Mesenchymal stem cell (in vitro differentiated cells and primary cell): Measurements from ENCODE around the gene NEDD8.
A peak's percentile ranks its signal among the peaks of the same experiment; 100 is the strongest.

Source experiments
- DNase-seq: peaks from one replicate; pipeline ENCODE4 v3.0.0-alpha.2; 2013
- H2AFZ ChIP-seq: one replicate; pipeline ENCODE4 v1.6.1; 2013; ENCODE audit warnings: low read depth, mild to moderate bottlenecking, control low read depth, inconsistent platforms, low read length, moderate library complexity
- H2AK5ac ChIP-seq: 2 replicates; pipeline ENCODE4 v1.6.1; 2013; ENCODE audit warnings: low read length, moderate library complexity, mild to moderate bottlenecking, inconsistent platforms; ENCODE audit not compliant: severe bottlenecking
- H2BK120ac ChIP-seq: one replicate; pipeline ENCODE4 v1.6.1; 2013; ENCODE audit warnings: low read depth, mild to moderate bottlenecking, inconsistent platforms, low read length, moderate library complexity
- H2BK12ac ChIP-seq, 2 experiments: one replicate each; pipeline ENCODE4 v1.6.1; 2013; ENCODE audit warnings: inconsistent platforms in 2 of 2, low read length in 2 of 2, mild to moderate bottlenecking in 2 of 2, moderate library complexity in 2 of 2, control low read depth in 1 of 2
- H2BK15ac ChIP-seq: one replicate; pipeline ENCODE4 v1.6.1; 2013; ENCODE audit warnings: mild to moderate bottlenecking, low read depth, inconsistent platforms; ENCODE audit not compliant: poor library complexity, severe bottlenecking
- H2BK5ac ChIP-seq: 2 replicates; pipeline ENCODE4 v1.6.1; 2013; ENCODE audit warnings: low read depth, mild to moderate bottlenecking, low read length, control low read depth, inconsistent platforms; ENCODE audit not compliant: poor library complexity, severe bottlenecking
- H3K14ac ChIP-seq, 2 experiments: one replicate each; pipeline ENCODE4 v1.6.1; 2013; ENCODE audit warnings: inconsistent platforms in 2 of 2, low read length in 2 of 2, control low read depth in 1 of 2, mild to moderate bottlenecking in 1 of 2, moderate library complexity in 1 of 2
- H3K18ac ChIP-seq, 2 experiments: one replicate each; pipeline ENCODE4 v1.6.1; 2013; ENCODE audit warnings: inconsistent platforms in 2 of 2, low read length in 2 of 2, control low read depth in 1 of 2, low read depth in 1 of 2, mild to moderate bottlenecking in 1 of 2
- H3K23ac ChIP-seq, 2 experiments: one replicate each; pipeline ENCODE4 v1.6.1; 2013; ENCODE audit warnings: inconsistent platforms in 2 of 2, low read length in 2 of 2, mild to moderate bottlenecking in 2 of 2, moderate library complexity in 2 of 2, control low read depth in 1 of 2
- H3K27ac ChIP-seq: 2 replicates; pipeline ENCODE4 v1.5.1; 2013; ENCODE audit warnings: mild to moderate bottlenecking, moderate library complexity, low read length, control low read depth, inconsistent platforms; ENCODE audit not compliant: poor library complexity, severe bottlenecking
- H3K27me3 ChIP-seq, 2 experiments: 2 replicates each; pipeline versions ENCODE4 v1.6.1 to v1.7.0; 2013; ENCODE audit warnings: low read length in 2 of 2, mild to moderate bottlenecking in 2 of 2, moderate library complexity in 2 of 2, control low read depth in 1 of 2, inconsistent platforms in 1 of 2; ENCODE audit not compliant: control insufficient read depth in 1 of 2, insufficient read depth in 1 of 2
- H3K36me3 ChIP-seq, 2 experiments: 2 replicates each; pipeline versions ENCODE4 v1.6.1 to v1.7.0; 2013; ENCODE audit warnings: low read length in 2 of 2, control low read depth in 1 of 2, inconsistent platforms in 1 of 2, low read depth in 1 of 2, mild to moderate bottlenecking in 1 of 2; ENCODE audit not compliant: insufficient read depth in 2 of 2, control insufficient read depth in 1 of 2
- H3K4ac ChIP-seq, 2 experiments: one replicate each; pipeline ENCODE4 v1.6.1; 2013; ENCODE audit warnings: inconsistent platforms in 2 of 2, low read length in 2 of 2, mild to moderate bottlenecking in 2 of 2, moderate library complexity in 2 of 2, control low read depth in 1 of 2, low read depth in 1 of 2
- H3K4me1 ChIP-seq: 2 replicates; pipeline ENCODE4 v1.6.1; 2013; ENCODE audit warnings: low read depth, low read length, control low read depth; ENCODE audit not compliant: control insufficient read depth, insufficient read depth
- H3K4me2 ChIP-seq: 2 replicates; pipeline ENCODE4 v1.6.1; 2013; ENCODE audit warnings: low read length, mild to moderate bottlenecking, inconsistent platforms; ENCODE audit not compliant: poor library complexity, severe bottlenecking
- H3K4me3 ChIP-seq, 2 experiments: 2 replicates each; pipeline versions ENCODE4 v1.5.1 to v1.7.0; 2013; ENCODE audit warnings: low read length in 2 of 2, mild to moderate bottlenecking in 2 of 2, control low read depth in 1 of 2, low read depth in 1 of 2; ENCODE audit not compliant: insufficient read depth in 1 of 2
- H3K79me1 ChIP-seq: replicated peaks from 2 replicates; pipeline ENCODE4 v1.6.1; 2013; ENCODE audit warnings: mild to moderate bottlenecking, control low read depth, low read length, inconsistent platforms; ENCODE audit not compliant: poor library complexity, severe bottlenecking
- H3K9ac ChIP-seq: 2 replicates; pipeline ENCODE4 v1.7.0; 2013; ENCODE audit warnings: mild to moderate bottlenecking, low read length, moderate library complexity
- H3K9me3 ChIP-seq: 2 replicates; pipeline ENCODE4 v1.7.0; 2013; ENCODE audit warnings: mild to moderate bottlenecking, low read length; ENCODE audit not compliant: control insufficient read depth
- H4K8ac ChIP-seq: one replicate; pipeline ENCODE4 v1.6.1; 2013; ENCODE audit warnings: inconsistent platforms, mild to moderate bottlenecking, low read length, moderate library complexity
- H4K91ac ChIP-seq: one replicate; pipeline ENCODE4 v1.6.1; 2013; ENCODE audit warnings: mild to moderate bottlenecking, low read length, inconsistent platforms
- WGBS: methylation state at CpG from one replicate; pipeline ENCODE4 v1.1.7; 2013; ENCODE audit warnings: mixed read lengths; 5-methylcytosine and 5-hydroxymethylcytosine counted together

Gene NEDD8

DNA sequence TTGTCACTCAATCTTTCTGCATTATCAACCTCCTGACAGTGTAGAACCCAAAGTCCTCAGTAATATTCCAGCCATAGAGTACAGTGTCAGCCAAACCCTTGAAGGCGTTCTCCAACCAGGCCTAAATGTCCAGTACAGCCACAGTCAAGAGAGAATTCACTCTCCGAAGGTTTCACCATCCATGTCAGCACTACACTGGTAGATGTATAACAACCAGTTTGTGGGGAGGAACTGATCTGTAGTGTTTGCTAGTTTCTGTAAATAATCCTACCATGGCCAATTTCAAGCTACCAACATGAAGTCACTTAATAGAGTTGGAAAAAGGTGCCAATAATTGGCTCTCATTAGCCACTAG lies 15.8 kb downstream of the NEDD8 start:
- Histone ChIP-seq H3K18ac (no peak overlapping the region), H2BK5ac (no peak overlapping the region), H3K4me2 (peak overlapping the region; percentile 81), H3K36me3 (peaks cover 12 to 39% of the 10 kb centered on the region in 2 experiments), H4K8ac (no peak overlapping the region), H3K27me3 (no peaks in the 10 kb centered on the region), H3K9ac (peak overlapping the region; percentile 96), H3K79me1 (peaks cover 13% of the 10 kb centered on the region), H3K4me3 (peak overlapping the region in 1 of 2 experiments; percentile 97), H2AK5ac (peak overlapping the region; percentile 44), H3K4ac (no peak overlapping the region), H2BK120ac (no peak overlapping the region), H3K9me3 (no peaks in the 10 kb centered on the region), H3K14ac (no peak overlapping the region), H2BK12ac (no peak overlapping the region), H3K23ac (no peak overlapping the region), H3K27ac (peak overlapping the region; percentile 6), H2AFZ (no peak overlapping the region), H3K4me1 (peaks cover 13% of the 10 kb centered on the region), H2BK15ac (no peak overlapping the region), H4K91ac (no peak overlapping the region)
- no peak for DNase-seq
- 83% methylated on average over 2 of the region's 2 CpGs for WGBS

- H3K4me2 ChIP-seq: peak within 1 kb of the TSS; percentile 81
- no peak within 1 kb of the TSS for H2BK5ac ChIP-seq
- H3K4me1 ChIP-seq: peaks cover 15% of the 10 kb centered on the region
- H3K14ac ChIP-seq: peak within 1 kb of the TSS in 1 of 2 experiments; percentile 88
- H3K27ac ChIP-seq: peak within 1 kb of the TSS; percentile 28
- H3K23ac ChIP-seq: peak within 1 kb of the TSS in 1 of 2 experiments; percentile 46
- H2BK120ac ChIP-seq: peak within 1 kb of the TSS; percentile 64
- peak within 1 kb of the TSS; percentile 44 for H2AK5ac ChIP-seq
- H4K91ac ChIP-seq: peak within 1 kb of the TSS; percentile 8
- peak within 1 kb of the TSS; percentile 1 to 83 for H3K4ac ChIP-seq
- peak within 1 kb of the TSS in 1 of 2 experiments; percentile 32 for H2BK12ac ChIP-seq
- H3K18ac ChIP-seq: peak within 1 kb of the TSS; percentile 3 to 91
- peak within 1 kb of the TSS; percentile 72 to 97 for H3K4me3 ChIP-seq
- 2% methylated on average over 32 of the region's 40 CpGs for WGBS
- peak; percentile 88 for DNase-seq
- H3K36me3 ChIP-seq: peaks cover 14 to 44% of the 10 kb centered on the region in 2 experiments
- H3K27me3 ChIP-seq: no peaks in the 10 kb centered on the region
- no peaks in the 10 kb centered on the region for H3K9me3 ChIP-seq
- peak within 1 kb of the TSS; percentile 83 for H4K8ac ChIP-seq
- peak within 1 kb of the TSS; percentile 96 for H3K9ac ChIP-seq
- no peak within 1 kb of the TSS for H2BK15ac ChIP-seq
- H2AFZ ChIP-seq: peak within 1 kb of the TSS; percentile 56
- peaks cover 15% of the 10 kb centered on the region for H3K79me1 ChIP-seq
These were observed 16.4 kb downstream of the NEDD8 start, which contains the start of gene MDP1 for GRCh38 chr14:24215495-24216344. TSS of gene MDP1 (minus strand) at chr14:24216066. CDS start at chr14:24215955, 111 bp downstream.

DNA sequence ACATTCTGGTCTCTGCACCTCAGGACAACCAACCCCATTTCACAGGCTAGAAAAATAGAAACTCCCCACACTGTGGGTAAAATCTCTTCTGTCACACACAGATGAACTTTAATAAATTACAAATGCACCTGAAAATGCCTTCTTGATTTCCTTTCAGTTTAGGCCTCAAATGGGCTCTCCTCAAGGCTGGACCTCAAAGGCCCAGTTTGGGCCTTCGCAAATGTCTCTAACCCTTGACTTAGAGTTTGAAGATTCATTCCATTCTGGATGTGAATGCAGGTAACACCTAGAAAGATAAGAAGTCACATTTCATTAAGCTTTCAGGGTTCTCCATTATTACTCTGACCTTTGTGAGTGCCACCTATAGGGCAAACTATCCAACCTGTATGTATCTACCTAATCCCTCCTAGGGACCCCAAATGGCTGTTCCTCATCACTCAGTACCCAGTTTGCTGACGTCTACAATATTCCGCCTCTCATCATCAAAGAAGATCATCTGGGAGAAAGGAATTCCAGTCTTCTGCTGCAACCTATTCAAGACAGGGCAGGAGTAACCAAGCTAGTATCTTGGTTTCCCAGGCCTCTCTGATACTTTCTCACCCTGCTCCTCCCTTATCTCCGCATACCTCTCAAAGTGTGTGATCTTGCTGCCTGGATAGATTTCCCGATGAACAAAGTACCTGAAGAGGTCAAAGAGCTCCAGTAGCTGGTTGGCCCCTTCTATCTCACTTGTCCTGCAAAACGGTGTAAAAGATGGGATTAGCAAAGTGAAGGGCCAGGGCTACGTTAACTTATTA lies 18.1 kb downstream of the NEDD8 start:
- Histone ChIP-seq H2AFZ (no peak overlapping the region), H4K8ac (peak overlapping the region; percentile 96), H3K23ac (no peak overlapping the region), H3K9ac (peak overlapping the region; percentile 96), H3K36me3 (peaks cover 28 to 57% of the 10 kb centered on the region in 2 experiments), H2BK15ac (peak overlapping the region; percentile 8), H3K27me3 (no peaks in the 10 kb centered on the region), H2BK5ac (peak overlapping the region; percentile 11), H3K18ac (peak overlapping the region in 1 of 2 experiments; percentile 82), H3K9me3 (no peaks in the 10 kb centered on the region), H2AK5ac (peak overlapping the region; percentile 63), H3K27ac (peak overlapping the region; percentile 90), H3K4me1 (peaks cover 15% of the 10 kb centered on the region), H2BK12ac (no peak overlapping the region), H3K4me3 (peak overlapping the region in 1 of 2 experiments; percentile 97), H3K79me1 (peaks cover 24% of the 10 kb centered on the region), H2BK120ac (no peak overlapping the region), H3K4me2 (peak overlapping the region; percentile 59), H4K91ac (no peak overlapping the region), H3K14ac (no peak overlapping the region), H3K4ac (peak overlapping the region in 1 of 2 experiments; percentile 81)
- 90% methylated on average over 7 of the region's 7 CpGs for WGBS
- DNase-seq: no peak
